Stimulated activated CD4-positive, alpha-beta T cell treated with anti-CD3 and anti-CD28 coated beads, TNF-alpha, amount 100 ng/mL, for 1 hour (primary cell): ENCODE measurements around the gene SMIM5.

Experiments used
- DNase-seq, 3 donors: peaks; one replicate each; pipeline ENCODE4 v3.0.0-alpha.2; 2020; ENCODE audit warnings: low read depth in 3 of 3, low spot score in 1 of 3

The SMIM5 gene

DNA sequence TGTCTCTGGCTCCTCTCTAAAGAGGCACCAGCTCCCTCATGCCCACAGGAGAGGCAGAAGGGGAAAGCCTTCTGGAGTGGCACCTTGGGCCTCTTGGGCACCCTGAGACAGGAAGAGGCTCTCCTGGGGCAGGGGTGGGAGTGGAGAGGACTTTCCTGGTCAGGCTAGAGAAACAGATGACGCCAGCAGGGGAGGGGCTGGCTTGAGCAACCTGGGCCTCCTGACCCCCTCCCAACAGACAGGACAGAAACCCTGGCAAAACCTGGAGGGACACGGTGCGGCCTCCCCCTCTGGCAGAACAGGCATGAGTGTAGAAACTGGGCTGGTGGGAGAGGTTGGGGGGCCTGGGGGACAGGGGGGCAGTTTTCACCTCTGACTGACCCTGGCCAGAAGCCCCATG is 6.1 kb downstream of the SMIM5 start:
- DNase-seq, result no peak

DNA sequence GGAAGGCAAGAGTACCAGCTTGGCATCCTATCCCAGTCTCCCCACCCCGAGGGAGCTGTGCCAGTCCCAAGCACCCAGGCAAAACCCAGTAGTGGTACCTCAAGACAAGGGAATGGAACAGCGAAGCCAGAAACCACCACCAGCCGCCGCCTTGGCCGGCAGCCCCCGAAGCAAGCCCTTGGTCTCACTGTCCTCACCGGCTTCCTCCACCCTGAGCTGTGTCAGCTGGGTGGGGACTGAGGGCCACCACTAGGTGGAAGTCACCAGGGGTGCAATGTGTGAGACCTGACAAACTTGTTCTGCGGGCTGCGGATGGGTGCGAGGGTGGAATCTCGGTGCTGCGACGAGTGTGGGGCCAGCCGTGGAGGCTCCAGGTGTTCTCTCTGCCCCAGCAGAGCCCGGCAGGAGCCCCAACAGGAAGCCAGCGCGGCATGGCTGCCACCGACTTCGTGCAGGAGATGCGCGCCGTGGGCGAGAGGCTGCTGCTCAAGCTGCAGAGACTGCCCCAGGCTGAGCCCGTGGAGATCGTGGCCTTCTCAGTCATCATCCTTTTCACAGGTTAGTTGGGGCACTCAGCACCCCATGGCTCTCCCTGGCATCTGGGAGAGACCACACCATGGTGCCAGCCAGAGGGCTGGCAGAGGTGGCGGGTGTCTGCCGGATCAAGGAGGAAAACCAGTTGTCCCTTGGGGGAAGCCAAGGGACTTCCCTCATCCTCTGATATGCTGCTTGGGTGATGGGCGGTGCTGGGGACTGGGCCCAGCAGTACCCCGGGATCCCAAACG is 6.7 kb downstream of the SMIM5 start:
- DNase-seq, result no peak

DNA sequence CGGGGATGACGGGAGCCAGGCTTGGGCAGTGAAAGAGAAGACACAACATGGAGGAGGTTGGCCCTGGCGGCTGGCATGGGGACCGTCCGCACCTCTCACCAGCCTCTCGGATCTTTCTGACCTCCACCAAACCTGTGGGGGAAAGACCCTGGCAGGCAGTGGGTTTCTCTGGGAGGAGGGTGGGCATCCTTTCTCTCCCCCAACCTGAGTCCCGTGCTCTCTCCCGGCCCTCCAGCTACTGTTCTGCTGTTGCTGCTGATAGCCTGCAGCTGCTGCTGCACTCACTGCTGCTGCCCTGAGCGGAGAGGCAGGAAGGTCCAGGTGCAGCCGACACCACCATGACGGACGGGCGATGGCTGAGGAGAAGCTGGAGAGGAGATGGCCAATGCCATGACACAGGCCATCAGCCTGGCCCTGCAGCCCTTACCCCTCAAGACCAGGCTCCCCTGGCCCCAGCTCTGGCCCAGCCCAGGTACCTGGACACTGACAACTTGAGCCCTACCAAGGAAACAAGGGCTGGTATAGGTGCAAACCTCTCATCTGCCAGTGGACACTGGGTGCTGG is 7.4 kb downstream of the SMIM5 start:
- DNase-seq, result no peak

DNA sequence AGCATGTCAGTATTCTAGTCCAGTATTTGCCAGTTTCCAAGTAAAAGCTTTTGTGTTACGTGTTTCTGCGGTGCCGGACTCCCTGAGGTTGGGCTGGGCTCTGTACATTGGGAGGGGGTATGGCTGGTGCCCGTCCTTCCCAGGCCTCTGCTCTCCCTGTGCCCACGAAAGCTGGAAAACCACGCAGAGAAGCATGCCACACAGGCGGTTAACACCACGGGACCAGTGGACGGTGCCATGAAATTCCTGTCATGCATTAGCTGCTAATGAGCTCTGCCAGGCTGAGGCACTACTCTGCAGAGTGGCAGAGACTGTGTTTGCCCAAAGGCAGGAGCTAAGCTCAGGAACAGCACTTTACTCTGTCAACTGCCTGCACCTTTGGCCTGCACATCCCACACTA is 8.1 kb downstream of the SMIM5 start:
- DNase-seq, result no peak

DNA sequence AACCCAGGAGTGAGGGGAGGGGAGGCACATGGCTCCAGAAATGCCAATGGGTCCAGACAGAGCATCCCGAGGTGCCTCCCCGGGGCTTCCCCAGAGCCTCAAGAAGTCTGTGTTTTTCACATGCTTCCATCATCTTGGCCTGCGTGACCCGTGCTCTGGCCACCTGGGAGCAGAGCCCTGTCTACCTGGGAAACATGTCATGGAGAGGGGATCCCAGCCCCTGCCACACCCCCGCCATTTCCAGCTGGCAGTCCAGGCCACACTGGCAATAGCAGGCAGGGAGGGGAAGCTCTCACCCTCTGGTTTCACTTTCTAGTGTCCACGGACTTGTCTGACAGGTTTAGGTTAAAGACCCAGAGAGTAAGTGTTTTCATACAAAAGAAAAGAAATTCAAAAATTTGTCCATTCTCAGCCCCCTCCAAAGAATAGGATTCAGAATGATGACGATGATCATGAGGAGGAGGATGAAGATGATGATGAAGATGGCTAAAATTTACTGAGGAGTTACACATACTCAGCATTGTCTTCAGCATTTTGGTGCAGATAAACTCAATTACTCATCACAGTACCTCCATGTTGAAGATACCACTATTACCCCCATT is 9.0 kb downstream of the SMIM5 start:
- DNase-seq, result no peak

DNA sequence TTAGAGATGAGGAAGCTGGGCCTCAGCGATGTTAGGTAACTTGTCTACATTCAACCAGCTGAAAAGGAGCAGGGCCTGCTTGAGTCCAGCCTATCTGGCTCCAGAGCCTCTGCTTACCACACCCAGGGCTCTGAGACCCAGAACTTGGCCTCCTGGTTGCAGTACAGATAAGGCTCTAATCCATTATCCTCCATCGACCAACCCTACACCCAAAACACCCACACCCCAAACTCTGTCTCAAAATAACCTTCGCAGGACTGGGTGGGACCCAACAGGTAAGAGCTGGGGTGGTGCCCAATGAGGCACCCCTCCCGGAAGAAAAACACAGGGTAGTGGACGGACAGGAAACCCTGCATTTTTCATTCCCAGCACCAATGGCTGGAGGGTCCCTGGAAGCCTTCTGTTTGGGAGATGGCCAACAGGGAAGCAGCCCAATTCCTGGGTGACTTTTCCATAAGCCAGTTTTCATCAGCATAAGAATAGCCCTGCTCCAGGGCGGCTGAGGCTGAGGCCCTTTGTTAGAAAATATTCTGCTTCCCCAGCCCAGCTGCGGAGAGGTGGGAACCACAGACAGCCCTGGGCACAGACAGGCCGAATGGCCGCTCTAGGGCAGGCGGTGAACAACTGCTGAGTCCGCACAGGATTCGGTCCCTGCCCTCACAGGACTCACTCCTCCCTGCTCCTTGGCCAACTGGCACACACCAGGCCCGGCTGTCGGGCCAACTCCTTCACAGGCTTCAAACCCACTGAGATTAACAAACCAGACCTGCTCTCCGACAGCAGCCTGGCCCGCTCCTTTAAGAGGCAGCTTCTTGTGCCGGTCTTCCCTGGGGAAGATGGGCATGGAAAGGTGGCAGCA is 9.8 kb downstream of the SMIM5 start:
- DNase-seq, result no peak

DNA sequence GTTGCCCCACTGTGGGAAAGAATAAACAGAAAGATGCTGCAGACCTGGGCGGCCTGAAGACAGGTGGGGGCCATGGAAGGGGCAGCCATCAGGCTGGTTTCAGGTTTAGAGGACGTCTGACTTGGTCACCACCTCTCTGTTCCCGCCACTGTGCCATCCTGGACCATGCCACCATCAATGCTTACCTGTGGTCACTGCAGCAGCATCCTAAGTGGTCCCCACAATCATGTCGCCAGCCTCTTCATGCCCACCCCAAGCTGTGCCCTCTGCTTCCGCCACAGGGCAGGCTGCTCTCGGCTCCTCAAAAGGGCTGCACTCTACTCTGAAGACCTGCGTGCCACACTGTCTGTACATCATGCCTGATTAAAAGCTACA is 10.4 kb downstream of the SMIM5 start:
- DNase-seq, result no peak

DNA sequence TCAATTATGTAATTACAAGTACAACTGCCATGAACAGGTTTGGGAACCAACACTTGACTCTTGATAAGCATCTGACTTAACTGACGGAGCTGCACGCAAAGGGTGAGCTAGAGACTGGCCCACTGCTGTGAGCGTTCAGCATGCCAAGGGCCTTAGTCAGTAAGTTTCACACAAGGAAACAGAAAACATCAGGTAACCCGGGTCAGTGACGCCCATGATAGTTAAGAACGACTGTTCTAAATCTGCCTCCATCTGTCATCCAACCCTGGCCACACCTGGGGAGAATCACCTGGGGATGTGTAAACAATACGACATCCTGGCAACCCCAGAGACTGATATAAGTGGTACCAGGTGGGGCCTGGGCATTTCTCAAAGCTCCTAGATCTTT is 12.3 kb downstream of the SMIM5 start:
- DNase-seq, result no peak

DNA sequence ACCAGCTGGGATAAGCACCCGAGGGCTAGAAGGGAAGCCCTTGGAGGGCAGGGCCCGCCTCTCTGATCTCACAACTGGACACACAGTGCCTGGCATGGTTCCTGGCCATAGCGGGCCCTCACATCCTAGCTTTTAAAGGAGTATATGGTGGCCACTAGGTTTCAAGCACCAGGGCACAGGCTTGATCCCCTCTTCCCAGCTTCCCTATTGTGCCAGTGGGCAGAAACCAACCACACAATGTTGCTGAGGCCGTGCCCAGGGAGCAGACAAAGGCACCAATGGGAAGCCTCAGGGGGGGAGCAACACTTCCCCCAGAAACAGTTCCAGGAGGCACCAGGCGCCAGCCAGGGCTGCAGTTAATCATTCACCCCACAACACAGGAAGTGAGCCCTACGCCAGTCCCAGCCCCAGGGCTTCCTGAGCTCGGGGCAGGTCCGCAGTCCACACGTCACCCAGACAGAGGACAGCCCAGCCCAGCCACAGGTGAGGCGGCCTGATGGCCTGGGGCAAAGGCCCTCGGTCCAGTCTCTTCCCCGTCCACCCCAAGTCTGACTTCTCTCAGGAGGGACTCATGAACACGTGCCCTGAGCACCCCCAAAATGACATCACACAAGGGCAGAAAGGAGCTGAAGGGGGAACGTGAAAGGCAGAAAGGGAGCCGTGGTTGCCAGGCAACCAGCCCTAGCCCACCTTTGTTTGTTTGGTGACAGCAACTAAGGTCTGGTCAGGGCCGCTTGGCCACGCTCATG is 12.8 kb downstream of the SMIM5 start:
- DNase-seq, result no peak

DNA sequence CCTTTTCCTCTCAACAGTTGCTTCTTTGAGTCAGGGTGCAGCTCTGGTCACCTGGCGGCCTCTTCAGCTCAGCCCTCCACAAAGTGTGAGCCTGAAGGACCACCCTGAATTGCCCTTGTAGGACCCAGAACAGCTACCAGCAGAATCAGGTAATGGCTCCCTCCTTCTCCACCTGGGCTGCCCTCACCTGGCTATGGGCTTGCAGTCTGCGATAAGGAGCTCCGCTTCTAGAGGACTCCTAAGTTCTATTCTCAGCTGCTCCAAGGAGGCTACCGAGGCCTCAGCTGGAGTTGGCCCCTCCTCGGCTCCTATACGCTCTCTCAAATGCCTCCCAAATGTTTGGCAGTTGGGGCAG is 13.4 kb downstream of the SMIM5 start:
- no peak for DNase-seq

DNA sequence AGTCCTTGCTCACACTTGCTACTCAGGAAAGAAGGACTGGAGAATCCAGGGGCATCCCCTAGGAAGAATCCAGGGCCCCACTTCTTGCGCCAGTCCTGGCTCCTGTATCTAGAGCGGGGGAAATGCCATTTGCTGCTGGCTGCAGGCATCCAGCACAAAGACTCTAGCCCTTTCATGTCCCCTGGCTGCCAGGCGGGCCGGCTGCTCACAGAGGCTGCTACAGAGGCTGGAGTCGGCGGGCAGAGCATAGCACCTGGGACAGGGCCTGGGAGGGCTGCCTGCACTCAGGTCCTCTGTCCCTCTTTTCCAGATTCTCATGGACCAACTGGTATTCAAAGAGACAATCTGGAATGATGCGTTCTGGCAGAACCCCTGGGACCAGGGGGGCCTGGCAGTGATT is 13.8 kb downstream of the SMIM5 start:
- DNase-seq, result no peak

DNA sequence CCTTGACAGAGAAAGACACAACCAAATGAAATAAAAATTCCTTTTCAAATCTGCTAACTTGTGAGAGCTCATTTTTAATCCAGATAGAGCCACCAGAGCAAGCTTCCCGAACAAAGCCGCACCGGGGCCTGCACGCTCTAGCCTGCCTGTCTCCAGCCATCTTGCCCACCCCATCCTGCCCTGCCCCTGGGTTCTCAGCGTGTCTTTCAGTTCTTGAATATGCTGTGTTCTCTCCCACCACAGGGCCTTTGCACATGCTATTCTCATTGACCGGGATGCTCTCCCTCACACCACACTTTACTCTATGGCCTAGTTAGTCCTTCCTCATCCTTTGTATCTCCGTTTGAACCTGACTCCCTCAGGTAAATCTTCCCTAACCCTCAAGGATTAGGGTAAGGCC is 14.7 kb downstream of the SMIM5 start:
- DNase-seq, result no peak

DNA sequence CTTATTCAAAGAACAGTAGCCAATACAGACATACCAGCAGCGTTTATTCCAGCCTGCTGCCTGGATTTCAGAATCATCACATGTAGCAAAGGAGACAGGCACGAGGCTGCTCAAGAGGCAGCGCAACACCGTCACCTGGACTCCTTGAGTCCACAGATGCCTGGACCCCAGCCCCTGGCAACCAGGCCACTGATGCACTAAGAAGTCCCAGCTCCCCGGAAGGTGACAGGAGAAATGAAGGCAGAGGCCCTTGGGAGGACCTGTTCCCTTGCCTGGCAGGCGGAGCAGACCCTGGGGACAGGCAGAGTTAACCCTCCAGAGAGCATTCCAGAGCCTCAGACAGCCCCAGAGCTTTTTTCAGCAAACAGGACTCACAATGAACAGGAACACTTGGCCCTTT is 16.5 kb downstream of the SMIM5 start:
- no peak for DNase-seq

DNA sequence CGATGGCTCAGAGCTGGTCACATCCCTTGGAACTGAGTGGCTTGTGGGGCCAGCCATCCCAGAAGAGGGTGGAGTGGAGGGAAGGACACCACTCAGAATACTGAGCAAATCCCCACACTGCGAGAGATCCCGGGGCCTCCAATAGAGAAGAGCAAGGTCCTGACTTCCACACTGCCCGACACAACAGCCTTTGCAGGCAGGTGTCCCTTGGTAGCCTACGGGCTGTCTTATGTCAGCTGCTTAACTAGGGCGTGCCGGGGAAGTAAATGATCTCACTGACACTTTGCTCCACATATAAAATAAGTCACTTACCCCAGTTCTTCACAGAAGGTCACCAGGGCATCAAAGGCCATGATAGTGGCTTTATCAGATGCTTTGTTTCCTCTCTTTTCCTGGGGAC is 17.6 kb downstream of the SMIM5 start:
- DNase-seq, result no peak

DNA sequence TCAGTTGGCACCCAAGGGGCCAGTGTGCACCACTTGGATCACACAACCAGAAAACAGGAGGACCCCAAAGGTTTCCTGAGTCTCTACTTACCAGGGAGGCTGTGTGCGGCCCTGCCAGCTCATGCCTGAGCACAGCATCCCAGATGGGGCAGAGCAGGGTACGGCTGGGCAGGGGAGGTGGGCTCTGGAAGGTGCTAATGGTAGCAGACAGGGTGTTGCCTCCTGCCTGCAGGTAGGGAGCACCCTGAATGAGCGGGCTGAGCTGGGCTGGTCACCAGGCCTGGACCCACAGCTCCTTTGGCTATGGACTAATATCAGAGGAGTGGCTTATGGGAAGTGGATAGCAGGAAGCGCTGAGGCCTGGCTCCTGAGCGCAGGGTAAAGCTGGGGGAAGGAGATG is 19.1 kb downstream of the SMIM5 start:
- DNase-seq, result no peak

DNA sequence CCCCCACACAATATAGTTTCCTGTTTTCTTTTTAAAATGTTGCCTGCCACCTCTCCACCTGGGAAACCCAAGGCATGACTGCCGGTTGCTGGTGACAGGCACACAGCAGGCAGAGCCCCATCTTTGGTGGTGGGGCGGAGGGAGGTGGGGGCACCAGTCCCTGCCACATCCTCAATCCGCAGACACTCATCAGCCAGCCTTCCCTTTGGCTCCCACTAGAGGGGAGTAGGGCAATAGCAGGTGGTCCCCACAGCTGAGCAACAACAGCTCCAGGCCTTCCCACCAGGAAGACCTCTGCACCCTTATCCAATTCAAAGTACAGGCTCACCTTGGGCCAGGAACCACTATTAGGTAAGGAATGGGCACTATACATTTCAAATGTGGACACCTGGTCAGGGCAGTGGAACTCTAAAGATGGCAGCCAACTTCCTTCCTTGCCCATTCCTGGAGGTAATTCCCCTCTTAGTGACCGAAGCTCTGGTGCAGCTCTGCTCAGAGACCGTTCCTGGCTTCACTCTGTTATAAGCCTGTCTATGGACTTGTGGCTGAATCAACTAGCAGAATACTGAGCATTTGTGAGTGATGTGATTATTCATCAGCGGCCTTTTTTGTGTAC is 19.8 kb downstream of the SMIM5 start:
- DNase-seq, result no peak

DNA sequence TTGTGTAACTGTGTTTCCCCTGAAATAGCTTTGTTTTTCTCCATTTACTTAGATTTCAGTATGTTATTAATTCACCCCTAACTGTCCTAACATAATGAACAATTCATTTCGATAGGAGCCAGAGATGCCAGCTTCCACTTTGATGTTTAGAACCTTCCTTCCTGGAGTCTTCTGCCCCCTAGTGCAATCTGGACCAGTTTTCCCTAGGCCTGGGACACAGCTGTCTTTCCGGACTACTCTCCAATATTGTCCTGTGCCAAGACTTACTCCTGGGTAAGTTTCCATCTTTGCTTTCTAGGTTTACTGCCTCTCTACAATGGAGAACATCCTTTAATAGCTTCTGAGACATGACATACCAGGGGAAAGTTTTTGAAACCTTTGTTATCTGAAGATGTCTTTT is 20.9 kb downstream of the SMIM5 start:
- DNase-seq, result no peak

DNA sequence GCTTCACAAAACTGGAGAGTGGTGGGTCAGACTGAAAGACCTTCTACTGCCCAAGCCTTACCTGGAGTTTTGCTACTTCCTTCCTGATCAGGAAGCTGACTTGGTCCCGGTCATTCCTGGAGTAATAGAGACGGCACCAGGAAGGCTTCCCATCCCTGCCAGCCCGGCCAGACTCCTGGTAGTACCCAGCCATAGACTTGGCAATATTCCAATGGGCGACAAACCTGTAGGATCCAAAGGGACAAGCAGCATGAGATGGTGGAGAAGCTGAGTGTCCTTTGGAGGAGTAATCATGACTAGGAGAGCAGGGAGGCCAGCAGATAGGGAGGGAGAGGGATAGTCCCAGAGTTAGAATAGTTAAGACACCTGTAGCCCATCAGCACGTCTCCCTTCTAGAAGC is 25.0 kb downstream of the SMIM5 start:
- DNase-seq, result no peak

DNA sequence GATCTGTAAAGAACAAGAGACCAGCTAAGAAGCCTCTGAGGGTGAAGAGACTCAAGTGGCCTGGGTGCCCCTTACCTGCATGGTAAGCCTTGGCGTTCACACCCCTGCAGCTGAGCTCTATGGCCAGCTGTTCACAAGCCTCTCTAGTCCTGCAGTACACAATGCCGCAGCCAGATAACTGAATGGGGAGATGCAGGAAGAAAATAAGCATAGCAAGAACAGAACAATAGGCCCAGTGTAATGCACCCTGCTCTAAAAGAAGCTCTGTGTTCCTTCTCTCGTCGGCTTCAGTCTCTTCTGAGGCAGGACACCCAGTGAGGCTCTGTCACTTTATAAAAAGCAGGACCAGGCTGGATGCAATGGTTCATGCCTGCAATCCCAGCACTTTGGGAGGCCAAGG is 28.3 kb downstream of the SMIM5 start:
- no peak for DNase-seq

DNA sequence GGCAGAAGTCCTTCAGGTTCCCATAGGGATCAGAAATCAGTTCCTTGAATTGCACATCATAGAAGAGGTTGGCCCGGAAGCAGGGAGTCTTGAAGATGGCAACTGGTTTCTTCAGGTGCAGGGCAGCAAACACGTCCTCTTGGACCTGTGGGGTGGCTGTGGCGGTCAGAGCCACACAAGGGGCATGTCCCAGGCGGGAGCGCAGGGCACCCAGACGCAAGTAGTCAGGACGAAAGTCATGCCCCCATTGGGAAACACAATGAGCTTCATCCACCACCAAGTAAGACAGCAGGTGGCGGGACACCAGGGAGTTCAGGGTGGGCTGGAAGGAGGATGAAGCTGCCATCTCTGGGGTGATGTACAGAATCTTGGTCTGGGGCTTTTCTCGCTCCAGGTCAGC is 29.3 kb downstream of the SMIM5 start:
- DNase-seq, result no peak

DNA sequence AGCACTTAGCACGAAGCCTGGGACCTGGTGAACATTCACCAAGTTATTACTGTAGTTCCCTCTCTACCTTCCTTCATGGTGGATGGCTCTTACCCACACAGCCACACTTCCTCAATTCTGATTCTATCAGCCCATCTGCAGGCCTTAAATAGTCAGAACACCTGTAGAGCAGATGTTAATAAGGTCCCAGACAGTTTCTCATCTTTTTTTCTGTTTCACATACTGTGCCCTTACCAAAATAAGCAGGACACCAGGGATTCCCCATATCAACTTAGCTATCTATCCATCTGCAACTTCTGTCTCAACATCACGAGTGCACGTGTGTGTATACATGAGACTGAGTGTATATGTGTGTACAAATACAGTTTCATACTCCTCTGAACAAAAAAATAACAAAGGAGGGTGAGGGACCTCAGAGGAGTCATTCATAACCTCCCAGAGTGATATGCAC is 30.9 kb downstream of the SMIM5 start:
- DNase-seq, result no peak
